NCI-H345 treated with DMSO at 0.1 percent for 48 hours (cell line): ENCODE data around the gene ARHGAP8.
"Not testable (repeated sequence)": the region's sequence is repeated elsewhere in the genome, so short reads cannot be mapped to it uniquely, and the experiment has no call there.

Experiments
- DNase-seq: peaks from one replicate; lab custom pipeline; 2025; ENCODE audit not compliant: unreplicated experiment; lab: John Stamatoyannopoulos, UW

Gene ARHGAP8

DNA sequence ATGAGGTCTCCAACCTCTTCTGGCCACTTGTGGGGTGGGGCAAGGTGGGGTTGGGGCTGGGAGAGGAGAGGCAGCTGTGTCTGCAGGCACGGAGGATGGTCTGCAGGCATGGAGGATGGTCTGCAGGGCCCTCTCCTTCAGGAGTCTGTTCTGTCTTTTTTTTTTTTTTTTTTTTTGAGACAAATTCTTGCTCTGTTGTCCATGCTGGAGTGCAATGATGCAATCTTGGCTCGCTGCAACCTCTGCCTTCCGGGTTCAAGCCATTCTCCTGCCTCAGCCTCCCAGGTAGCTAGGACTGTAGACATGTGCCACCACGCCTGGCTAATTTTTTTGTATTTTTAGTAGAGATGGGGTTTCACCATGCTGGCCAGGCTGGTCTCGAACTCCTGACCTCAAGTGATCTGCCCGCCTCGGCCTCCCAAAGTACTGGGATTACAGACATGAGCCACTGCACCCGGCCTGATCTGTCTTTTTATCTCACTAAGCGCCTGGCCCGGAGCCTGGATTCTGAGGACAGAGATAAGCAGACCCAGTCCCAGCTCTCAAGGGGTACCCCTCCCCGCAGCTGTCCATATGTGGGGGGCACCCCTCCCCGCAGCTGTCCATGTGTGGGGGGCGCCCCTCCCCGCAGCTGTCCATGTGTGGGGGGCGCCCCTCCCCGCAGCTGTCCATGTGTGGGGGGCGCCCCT lies 47.7 kb downstream of the ARHGAP8 start:
- not testable (repeated sequence) for DNase-seq

DNA sequence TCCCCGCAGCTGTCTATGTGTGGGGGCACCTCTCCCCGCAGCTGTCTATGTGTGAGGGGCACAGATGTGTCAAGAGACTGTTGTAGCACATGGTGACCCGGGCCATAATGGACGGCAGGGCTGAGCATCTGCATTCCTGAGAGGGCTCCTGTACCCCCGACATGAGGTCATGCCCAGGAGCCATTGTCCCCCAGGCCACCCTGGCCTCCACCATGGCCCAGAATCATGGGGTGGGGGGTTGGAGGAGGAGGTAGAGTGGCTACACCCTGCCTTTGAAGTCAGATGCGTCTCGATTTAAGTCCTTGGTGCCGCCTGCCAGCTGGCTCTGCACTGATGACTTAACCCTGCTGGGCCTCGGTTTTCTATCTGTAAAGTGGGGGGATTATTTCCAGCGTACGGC lies 49.1 kb downstream of the ARHGAP8 start:
- no peak for DNase-seq

DNA sequence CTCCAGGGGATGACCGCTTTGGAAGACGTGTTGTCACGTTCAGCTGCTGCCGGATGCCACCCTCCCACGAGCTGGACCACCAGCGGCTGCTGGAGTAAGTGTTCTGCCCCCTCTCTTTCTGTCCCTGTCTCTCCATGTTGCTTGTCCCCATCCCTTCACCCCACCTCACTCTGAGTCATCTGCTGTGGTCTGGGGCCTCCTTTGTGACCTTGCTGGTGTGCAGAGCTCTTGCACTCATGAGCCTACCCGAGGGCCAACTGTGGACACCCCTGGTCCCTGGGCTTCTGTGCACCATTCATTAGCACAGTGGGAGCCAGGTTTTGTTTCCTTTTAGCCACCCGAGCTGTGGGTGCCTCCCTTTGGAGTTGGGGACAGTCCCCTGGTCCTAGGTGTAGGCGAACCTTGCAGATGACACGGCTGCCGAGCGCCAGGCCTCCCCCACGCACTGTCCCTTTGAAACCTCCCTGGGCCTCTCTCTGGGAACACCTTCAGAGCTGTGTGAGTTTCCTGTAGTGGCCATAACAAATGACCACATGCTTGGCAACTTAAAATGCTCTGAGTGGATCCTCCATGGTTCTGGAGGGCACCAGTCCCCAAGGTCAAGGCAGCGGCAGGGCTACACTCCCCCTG lies 49.8 kb downstream of the ARHGAP8 start:
- DNase-seq: no peak

GRCh38 chr22:44802956-44803355 lies 50.6 kb downstream of the ARHGAP8 start:
- no peak for DNase-seq

GRCh38 chr22:44804327-44804726 lies 52.0 kb downstream of the ARHGAP8 start:
- no peak for DNase-seq

DNA sequence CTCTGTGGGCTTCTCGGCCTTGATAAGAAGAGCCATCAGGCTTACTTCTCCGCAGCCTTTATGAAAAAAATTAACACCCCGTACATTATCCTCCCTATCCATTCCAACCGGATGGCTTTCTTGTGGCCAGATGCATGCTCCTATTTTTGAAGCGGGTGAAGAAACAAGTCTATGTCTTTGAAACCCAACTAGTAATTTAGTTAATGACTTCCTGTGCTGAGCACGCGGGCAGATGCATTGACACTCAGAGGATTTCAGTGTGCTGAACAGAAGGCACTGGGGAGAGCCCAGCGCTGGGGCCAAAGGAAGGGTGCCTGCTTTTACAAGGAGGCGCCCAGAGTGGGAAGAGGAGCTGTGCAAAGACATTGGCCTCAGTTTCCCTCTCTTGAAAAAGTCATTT lies 53.3 kb downstream of the ARHGAP8 start:
- DNase-seq: no peak

DNA sequence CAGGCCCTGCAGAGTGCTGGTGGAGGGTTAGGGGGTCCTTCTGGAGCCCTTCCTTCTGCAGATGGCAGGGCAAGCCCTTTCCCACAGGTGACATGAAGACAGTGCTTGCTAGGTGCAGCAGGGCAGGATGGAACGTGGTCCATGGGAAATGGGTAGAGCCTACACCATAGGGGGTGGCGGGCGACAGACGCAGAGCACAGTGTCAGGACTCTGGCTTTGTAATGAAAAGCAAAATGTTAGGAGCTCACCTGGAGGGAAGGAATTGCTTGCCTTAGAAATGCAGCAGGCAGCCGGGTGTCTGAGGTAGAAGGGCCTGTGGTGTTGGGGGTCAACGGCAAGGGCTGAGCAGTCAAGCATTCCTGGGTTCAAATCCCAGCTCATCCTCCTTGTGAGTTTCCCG lies 54.9 kb downstream of the ARHGAP8 start:
- no peak for DNase-seq

DNA sequence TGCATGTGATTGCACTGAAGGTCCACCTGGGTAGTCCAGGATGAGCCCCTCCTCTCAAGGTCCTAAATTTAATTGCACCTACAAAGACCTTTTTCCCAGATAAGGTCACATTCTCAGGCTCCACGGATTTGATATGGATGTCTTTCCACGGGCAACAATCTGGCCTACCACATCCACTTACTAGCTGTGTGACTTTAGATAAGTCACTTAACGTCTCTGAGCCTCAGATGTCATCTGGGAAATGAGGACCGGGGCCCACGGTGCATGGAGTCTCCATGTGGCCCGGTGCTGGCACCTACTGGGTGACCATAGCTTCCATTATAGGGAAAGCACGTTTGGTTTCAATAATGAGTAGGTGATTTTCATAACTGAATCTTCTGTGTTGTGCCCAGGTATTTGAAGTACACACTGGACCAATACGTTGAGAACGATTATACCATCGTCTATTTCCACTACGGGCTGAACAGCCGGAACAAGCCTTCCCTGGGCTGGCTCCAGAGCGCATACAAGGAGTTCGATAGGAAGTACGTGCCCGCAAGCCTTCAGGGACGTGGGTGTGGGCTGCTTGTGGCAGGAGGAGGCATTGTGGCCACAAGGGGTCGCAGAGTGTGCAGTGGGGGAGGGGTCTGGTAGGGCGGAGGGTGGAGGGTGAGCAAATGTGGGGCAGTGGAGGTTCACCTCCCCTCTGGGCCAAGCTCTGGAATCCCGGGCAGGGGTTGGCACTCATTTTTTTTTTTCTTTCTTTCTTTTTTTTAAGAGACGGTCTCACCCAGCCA lies 55.7 kb downstream of the ARHGAP8 start:
- DNase-seq: no peak

- no peak for DNase-seq
These were observed 57.1 kb downstream of the ARHGAP8 start for GRCh38 chr22:44809456-44809855.

GRCh38 chr22:44811141-44811540 lies 58.8 kb downstream of the ARHGAP8 start:
- no peak for DNase-seq

- no peak for DNase-seq
These were observed 61.0 kb downstream of the ARHGAP8 start for GRCh38 chr22:44813416-44813815.

DNA sequence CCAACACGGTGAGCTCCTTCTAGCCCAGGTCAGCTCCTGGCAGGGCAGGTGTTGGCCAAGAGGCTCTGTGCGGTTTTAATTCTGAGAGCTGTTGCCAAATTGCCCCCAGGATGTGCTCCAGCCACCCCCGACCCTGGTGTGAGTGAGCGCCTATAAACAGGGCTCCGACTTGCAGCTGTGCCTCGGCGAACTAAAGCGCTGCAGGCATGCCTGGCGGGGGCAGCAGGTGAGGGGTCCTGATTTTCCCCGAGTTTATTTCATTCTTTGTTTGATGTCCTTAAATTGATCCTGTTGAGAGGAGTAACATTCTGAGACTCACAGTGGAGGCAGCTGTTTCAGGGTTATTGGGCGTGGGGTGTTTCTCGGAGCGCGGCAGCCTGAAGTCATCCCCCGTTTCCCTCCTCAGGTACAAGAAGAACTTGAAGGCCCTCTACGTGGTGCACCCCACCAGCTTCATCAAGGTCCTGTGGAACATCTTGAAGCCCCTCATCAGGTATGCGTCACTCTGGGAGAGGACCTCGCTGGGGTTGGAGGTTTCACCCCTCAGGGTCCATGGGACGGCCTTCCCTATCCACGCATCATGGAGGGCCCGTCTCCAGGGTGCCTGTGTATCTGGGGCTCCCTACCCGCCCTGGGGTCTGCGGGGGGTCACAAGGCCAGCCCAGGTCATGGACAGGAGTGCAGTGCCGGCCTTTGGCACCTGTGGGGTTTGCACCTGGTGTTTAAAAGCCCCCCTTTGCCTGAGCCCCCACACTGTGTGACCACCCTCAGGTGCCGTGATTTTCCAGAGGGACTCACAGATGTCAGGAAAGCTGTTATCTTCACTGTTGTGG lies 62.1 kb downstream of the ARHGAP8 start:
- no peak for DNase-seq

DNA sequence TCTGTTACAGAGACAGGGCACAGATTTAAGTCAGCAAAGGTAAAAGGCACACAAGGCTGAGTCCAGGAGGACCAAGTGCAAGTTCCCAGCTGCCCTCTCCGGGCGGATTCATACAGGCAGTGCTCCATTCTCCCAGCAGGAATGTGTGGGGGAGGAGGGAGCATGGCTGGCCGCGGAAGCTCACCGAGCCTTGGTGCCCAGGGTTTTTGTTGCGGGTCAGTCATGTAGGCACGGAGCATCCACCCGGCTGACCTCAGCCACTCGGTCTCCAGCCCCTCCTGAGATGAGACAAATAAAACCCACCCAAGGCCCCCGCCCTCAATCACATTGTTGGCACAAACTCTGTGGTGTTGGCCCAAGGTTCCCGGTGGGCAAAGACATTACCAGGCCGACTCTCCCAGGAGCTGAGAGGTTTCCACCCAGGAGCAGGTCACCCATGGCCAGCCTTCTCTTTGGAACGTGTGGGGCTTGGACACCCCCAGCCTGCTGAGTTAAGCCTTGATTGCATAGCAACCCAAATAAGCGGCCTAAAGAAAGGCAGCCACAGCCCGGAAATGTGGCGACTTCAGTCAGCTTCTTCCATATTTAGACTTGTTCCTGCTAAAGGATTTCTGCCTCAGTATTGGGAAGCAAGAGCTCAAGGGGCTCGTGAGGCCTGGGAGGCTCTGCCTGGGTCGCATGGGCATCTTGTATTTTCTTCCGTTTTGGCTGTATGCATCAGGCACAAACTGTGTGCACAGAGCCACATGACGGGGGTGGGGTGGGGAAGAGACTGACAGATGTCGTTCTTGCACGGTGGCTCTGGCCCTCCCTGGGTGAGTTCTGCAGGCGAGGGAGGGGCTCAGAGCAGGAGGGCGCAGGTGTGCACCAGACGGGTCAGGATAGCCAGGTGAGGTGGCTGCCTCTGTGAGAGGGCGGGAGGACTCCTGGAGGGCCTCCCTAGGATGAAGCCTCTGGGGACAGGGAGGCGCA lies 63.0 kb downstream of the ARHGAP8 start:
- no peak for DNase-seq

DNA sequence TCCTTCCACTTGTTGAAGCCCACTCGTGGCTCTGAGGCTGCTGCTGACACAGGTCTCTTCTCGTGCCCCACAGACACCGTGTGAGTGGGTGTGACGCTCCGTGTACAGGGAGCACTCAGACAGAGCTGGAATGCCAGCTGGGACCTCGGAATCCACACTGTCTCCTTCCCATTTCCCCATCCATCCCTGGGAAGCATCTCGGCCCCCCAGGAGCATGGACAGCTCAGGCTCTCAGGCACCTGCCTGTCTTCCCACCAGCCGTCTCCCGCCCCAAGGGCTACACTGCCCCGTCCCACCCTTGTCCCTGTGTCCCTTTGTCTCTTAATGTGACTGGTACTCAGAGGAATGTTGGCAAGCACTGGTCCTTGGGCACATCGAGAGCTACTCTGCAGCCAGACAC lies 63.8 kb downstream of the ARHGAP8 start:
- DNase-seq: no peak

GRCh38 chr22:44818727-44819126 lies 66.4 kb downstream of the ARHGAP8 start:
- DNase-seq: no peak

DNA sequence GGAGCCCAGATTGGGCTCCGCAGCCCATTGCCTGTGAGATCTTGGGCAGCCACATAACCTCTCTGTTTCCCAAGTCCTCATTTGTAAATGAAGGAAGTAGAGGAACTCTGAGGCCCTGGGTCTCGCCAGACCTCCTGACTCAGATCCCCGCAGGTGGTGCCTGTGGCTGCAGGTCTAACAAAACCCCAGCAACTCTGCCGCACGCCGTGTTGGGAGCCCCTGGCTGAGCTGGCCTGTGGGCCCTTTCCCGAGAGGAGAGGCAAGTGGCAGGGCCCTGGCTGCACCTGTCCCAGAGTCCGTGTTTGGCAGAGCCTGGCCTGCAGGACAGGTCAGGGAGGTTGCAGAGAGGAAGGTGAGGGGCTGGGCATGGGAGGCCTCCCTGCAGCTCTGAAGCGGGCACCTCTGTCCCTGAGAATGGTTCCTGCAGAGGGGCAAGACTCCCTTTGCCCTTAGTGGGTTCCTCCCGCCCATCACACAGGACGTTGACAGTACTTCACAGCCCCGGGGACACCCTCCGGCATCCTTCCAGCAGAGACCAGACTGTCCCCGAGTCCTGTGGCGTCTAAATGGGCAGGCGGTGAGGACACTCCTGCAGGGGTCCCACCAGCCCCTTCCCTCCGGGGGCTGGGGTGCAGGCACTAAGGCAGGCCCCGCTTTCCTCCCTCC lies 67.7 kb downstream of the ARHGAP8 start:
- no peak for DNase-seq

GRCh38 chr22:44821741-44822475 lies 69.5 kb downstream of the ARHGAP8 start:
- no peak for DNase-seq

DNA sequence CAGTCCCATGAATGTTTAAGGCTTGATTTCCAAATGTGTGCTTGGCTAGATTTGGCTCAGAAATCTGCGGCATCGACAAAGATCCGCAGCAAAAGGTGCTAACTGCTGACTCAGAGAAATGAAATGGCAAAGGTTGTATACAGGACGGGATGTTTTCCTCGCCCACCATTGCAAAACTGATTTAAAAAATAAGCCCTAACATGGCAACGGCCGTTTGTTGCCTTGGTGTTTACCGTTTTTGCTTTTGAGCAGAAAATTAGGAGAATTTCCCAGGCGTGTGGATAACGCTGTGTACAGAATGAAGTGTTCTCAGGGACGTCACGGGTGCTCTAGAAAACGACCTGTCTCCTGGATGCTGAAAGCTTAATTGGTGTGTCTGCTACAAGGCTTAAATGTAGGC lies 70.2 kb downstream of the ARHGAP8 start:
- no peak for DNase-seq

DNA sequence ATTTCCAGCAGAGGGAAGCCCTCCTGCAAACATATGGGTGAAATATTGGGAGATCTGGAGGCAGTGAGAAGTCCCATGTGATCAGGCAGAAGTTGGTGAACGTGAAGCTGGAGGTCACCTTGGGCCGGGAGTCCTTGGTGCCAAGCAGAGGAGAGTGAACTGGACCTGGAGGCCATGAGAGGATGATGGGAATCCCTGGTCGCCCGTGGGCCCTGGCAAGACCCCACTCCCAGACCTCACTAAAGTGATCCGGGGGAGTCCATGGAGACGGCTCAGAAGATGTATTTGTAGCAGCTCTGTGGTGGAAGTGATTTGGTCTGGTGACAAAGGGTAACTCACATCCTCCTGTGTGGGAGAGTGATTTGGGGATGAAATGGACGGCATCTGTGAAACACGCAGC lies 71.0 kb downstream of the ARHGAP8 start:
- no peak for DNase-seq
